Measurements from ENCODE around the gene AXDND1.
"Not testable (repeated sequence)": the region's sequence is repeated elsewhere in the genome, so short reads cannot be mapped to it uniquely, and the experiment has no call there.

- not testable (repeated sequence) for TF ChIP-seq CTCF (optimal IDR thresholded peaks at IDR 0.05 in 1 of 3, IDR thresholded peaks at IDR 0.05 in 1 of 3, conservative IDR thresholded peaks at IDR 0.05 in 1 of 3; ENCODE audit: extremely low read depth in 1 of 3, insufficient read depth in 2 of 3, low read length in 3 of 3); EZH2 (IDR thresholded peaks at IDR 0.05; ENCODE audit: low read length)
These were observed 77.1 kb downstream of the AXDND1 start for GRCh38 chr1:179442846-179443245.

Measured in keratinocyte (primary cell).